HG03460 (cell line): ENCODE data around the gene PRXL2A.
"Not testable (repeated sequence)": the region's sequence is repeated elsewhere in the genome, so short reads cannot be mapped to it uniquely, and the experiment has no call there.

Experiments
- ATAC-seq: cut with Tn5 transposase; IDR thresholded peaks from one replicate; pipeline ENCODE4 v1.9.1; 2021; ENCODE audit not compliant: unreplicated experiment

PRXL2A gene

GRCh38 chr10:80473692-80474596, 65.6 kb downstream of the PRXL2A start:
- no peak for ATAC-seq

- no peak for ATAC-seq
Measured at GRCh38 chr10:80474597-80474910, 66.2 kb downstream of the PRXL2A start.

GRCh38 chr10:80474941-80475340, 66.6 kb downstream of the PRXL2A start:
- ATAC-seq = no peak

DNA sequence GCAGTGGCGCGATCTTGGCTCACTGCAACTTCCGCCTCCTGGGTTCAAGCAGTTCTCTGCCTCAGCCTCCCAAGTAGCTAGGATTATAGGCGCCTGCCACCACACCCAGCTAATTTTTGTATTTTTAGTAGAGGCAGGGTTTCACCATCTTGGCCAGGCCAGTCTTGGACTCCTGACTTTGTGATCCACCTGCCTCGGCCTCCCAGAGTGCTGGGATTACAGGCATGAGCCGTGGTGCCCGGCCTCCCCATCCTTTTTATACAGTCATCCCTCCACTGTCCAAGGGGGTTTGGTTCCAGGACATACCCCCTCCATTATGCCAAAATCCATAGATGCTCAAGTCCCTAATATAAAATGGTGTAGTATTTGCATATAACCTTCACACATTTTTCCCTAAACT, 67.3 kb downstream of the PRXL2A start:
- ATAC-seq = not testable (repeated sequence)

GRCh38 chr10:80476685-80477084, 68.3 kb downstream of the PRXL2A start:
- no peak for ATAC-seq

- ATAC-seq = no peak
Measured at GRCh38 chr10:80477813-80478212, 69.5 kb downstream of the PRXL2A start.

- not testable (repeated sequence) for ATAC-seq
Measured at GRCh38 chr10:80480373-80480772, 72.0 kb downstream of the PRXL2A start.

- ATAC-seq = no peak
Measured at GRCh38 chr10:80480852-80481251, 72.5 kb downstream of the PRXL2A start.

DNA sequence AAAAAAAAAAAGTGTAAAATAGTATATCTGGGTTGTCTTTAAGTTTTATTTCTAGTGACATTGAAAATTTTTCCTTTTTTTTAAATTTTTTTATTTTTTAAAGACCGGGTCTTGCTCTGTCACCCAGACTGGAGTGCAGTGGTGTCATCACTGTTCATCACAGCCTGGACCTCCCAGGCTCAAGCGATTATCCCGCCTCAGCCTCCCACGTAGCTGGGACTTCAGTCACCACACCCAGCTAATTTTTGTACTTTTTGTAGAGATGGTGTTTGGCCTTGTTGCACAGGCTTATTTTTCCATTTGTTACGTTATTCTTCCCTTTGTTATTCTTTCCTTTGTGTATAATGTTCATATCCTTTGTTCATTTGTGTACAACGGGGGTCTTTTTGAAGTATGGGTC, 75.9 kb downstream of the PRXL2A start:
- no peak for ATAC-seq

DNA sequence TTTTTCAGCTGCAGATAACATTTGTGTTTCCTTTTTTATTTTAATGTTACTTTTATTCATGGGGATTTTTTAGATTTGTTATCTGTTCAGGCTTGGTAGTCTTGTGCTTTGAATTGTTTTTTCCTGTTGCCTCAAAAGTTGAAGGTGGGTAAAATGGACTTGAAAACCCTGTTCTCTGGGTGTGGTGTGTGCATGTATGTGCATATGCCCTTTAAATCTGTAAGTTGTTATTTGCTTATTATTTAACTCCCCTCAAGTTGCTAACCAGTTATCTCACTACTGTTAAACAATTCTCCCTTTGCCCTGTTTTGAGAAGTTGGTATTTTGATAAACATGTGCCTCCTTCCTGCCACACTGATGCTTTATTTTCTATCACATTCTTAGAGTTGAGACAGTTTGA, 76.3 kb downstream of the PRXL2A start:
- no peak for ATAC-seq

DNA sequence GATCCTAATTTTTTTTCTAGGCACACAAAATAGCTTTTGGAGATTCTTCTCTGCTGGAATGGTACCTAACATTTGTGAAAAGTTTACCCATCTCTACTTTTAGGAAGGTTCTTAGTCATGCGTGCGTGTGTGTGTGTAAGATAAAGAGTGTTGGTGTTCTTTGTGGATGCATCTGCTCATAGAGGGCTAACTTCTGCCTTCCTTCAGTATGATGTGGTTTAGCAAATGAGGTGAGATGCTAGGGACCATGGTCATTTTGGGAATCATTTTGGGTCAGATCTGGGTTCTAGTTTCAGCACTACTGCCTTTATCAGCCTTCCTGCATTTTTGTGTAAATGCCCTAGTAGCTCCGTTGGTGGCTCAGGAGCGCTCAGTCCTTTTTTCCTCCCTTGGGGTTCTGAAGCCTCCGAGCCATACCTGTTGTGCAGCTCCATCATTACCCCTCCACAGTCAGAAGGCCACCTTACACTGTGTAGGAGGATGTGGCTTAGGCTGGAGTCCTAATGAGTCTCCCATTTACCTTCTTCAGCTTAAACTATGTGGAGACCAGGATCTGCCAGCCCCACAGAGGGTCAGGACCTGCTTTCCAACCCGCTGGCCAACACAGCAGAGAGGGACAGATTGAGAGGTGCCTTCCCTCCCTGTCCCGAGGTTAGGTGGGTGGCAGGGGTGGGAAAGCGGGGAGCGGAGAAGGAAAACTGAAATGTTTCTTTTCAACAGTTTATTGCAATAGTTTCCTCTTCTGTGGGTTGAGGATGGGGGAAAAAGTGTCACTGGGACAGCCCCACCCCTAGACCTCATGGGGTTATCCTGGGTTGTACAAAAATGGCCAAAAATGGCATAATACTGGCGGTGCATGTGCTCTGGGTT, 77.0 kb downstream of the PRXL2A start:
- ATAC-seq = no peak

- ATAC-seq = no peak
Measured at GRCh38 chr10:80485946-80486764, 77.8 kb downstream of the PRXL2A start.
